ENCODE results near the gene ATR. TPM values are rescaled to one million over a fixed set of nuclear protein-coding genes. Genes with fewer than 3 reads are reported as not detected.

The ATR gene
- total RNA-seq, 1 donor from 2014 or later: 45.7 TPM

DNA sequence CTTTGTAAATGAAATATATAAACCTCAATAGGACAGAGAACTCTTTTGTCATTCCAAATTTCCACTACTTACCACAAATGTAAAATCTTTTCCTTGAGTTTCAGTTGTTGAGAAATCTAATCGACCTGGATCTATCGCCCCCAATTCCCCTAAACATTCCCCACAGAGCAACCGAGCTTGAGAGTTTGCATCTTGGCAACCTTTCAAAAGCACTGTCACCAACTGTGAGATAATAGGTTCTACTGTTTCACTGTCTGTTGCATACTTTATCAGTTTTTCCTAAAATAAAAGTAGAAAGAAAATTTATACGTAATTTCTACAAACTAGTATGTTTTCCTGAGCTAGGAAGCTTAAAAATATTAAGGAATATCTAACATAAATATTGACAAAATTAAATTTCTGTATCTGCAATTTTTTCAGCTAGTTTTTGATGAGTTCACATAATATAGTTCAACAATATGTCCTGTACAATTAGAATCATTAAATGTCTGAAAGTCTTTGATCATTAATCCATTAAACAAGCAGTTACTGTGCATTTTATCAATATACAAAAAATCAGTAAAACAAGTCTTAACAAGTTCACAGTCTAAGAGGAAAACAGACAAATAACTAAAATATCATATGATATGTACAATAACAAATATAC lies 54.5 kb downstream of the ATR start:
- DNase-seq (ENCODE audit: low spot score): no peak

DNA sequence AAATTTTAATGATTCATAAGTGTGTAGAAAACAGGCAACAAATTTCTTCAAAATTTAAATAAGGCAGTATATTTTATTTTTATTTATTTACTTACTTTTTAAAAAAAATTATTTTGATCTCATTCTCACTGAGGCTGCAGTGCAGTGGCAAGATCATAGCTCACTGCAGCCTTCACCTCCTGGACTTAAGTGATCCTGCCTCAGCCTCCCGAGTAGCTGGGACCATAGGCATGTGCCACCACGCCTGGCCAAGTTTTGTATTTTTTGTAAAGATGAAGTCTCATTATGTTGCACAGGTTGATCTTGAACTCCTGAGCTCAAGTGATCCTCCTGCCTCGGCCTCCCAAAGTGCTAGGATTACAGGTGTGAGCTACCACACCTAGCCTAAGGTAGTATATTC lies 69.5 kb downstream of the ATR start:
- DNase-seq (ENCODE audit: low spot score): no peak

DNA sequence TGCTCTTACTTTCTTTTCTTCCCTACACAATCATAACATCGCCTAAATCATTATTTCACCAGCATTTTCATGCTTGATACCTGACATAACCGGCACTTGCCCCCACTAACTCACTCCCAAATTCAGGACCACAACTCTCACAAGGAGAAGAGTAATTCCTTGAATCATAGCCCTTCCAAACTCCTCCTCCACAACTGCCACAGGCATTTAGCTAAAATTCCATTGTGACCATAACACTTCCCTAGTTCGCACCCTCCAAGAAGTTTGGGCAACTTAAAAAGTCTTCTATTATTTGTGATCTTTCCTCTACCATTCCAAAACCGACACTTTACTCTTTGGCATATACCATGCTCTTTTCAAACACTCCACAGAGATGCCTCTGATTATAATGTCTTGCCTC lies 71.3 kb downstream of the ATR start:
- no peak for DNase-seq (ENCODE audit: low spot score)

DNA sequence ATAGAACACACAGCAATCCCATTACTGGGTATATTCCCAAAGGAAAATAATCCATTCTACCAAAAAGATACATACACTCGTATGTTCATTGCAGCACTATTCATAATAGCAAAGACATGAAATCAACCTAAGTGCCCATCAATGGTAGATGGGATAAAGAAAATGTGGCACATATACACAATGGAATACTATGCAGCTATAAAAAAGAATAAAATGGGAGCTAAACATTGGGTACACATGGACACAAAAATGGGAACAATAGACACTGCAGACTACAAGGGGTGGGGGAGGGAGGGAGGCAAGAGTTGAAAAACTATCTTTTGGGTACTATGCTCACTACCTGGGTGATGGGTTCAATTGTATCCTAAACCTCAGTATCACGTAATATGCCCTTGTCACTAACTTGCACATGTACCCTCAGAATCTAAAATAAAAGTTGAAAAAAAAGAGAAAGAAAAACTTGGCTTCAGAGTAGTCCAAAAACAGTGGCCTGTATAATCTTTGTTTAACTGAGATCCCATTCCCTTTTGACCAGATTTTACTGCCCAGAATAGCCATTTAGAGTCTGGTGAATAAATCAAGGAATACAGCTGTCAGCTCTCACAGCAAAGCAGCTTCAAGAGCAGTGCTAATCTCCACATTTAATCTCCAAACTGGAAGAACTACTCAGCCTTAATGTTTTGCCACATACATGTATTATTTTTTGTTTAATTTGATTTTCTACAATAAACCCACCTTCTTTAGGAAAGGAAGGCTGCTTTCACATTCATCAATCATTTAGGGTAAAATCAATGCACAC lies 76.1 kb downstream of the ATR start:
- no peak for DNase-seq (ENCODE audit: low spot score)

DNA sequence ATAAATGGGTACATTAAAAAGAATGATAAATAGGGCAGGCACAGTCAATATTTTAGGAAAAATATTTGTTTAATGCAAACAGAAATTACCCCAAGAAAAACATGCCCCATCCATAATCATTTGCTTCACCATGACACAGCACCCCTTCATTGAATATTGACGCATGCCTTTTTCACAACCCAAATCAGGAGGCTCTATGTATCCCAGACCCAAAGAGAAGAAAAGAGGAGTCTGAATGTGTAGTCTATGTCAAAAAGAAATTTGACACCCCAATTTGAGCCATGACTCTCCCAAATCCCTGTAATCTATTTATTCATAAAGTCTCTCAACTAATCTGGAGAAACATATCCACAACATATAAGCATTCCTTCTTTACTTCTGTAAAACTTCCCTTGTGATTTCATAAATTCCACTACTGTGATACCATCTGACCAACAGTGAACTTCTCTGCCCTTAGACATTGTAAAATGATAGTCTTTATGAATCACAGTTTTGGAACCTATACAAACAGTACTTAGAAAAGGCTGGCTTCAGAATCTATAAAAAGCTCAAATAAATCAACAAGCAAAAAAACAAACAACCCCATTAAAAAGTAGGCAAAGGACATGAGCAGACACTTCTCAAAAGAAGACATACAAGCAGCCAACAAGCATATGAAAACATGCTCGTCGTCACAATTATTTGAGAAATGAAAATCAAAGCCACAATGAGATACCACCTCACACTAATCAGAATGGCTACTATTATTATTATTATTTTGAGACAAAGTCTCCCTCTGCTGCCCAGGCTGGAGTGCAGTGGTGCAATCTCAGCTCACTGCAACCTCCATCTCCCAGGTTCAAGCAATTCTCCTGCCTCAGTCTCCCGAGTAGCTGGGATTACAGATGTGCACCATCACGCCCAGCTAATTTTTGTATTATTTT lies 77.3 kb downstream of the ATR start:
- DNase-seq (ENCODE audit: low spot score): no peak

DNA sequence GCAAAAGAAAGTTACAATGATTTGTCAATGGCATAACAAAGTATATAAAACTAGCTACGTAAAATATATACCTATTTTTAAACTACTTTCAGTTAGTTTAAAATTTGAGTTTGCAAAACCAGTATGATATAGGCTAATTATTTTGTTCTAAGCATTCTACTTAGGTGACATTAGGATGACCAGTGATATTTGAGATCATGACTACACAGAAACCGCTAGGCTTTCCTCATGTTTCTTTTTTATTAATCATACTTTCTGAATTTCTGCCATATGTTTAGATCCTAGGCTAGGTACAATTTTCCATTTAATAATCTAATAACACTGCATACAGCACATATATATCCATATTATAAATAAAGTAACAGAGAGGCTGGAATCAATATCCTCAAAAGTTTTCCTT lies 78.3 kb downstream of the ATR start:
- no peak for DNase-seq (ENCODE audit: low spot score)

DNA sequence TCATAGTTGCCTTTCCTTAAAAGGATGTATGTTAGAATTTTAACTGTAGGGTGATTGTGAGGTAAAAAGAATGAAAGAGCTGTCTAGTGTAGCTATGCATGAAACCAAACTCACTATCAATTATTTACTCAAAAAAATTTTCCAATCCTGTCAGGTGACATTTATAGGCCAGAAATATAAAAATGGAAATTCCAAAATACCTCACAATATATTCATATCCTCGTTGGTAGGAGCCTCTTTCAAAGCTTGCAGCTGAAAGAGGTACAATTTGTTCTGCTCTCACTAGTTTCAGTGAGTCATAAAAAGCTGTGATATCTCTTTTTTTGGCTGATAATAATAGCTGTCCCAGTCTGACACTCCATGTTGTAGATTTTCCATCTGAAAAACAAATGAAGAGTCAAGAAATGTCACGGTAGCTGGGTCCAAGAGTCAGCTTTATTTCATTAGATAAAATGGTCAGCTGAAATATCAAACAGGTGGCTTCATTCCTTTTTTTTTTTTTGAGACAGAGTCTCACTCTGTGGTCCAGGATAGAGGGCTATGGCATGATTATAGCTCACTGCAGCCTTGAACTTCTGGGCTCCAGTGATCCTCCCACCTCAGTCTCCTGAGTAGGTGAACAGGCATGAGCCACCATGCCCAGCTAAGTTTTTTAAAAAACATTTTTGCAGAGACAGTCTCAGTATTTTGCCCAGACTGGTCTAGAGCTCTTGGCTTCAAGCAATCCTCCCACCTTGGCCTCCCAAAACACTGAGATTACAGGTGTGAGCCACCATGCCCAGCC lies 79.9 kb downstream of the ATR start:
- DNase-seq (ENCODE audit: low spot score): no peak

DNA sequence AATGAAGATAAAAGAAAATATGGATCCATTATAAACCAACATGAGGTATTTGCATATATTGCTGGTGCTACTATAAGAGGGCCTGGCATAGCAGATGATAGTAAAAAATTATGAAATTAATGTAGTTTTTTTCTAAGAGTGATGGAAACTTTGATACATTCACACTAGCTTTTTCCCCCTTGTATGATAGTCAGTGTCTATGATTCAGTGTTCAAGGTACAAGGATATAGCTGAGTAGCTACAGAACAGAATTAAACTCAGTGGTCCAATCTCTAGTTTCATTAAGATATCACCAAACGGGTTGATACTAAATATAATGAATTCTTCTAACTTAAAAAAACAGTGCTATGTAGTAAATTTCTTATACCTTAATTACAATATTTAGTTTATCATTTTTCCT lies 80.8 kb downstream of the ATR start:
- no peak for DNase-seq (ENCODE audit: low spot score)

DNA sequence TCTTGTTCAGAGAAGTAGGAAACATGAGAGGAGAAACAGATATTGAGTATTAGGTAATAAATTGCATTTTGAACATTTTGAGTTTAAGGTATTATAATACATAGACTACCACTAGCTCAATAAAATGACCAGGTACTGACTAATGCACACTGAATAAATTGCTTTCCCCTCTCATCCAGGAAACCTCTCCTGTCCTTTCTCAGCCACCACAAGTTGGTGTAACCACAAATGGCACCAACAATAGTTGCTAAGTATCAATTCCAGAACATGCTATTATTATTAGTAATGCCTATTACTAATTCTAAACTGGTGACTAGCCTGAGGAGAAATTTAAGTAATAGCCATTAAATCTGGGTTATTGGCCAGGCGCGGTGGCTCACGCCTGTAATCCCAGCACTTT lies 83.4 kb downstream of the ATR start:
- no peak for DNase-seq (ENCODE audit: low spot score)

DNA sequence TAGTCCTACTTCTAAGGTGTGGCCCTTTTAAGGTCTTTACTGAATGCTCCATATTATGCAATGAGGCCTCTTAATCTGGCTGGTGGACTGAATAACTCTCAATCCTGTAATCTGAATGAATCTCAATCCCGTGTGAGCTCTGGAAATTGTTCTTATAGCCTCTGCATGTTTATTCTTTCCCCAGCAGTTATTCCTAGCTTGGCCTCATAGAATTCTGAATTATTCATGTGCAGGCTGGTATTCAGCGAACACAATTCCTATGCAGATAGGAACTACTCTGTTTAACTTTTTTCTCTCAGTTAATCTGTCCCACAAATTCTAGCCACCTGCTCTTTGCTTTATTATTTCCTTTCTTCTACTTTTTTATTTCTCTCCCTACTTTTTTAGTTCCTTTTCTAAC lies 86.3 kb downstream of the ATR start:
- no peak for DNase-seq (ENCODE audit: low spot score)

DNA sequence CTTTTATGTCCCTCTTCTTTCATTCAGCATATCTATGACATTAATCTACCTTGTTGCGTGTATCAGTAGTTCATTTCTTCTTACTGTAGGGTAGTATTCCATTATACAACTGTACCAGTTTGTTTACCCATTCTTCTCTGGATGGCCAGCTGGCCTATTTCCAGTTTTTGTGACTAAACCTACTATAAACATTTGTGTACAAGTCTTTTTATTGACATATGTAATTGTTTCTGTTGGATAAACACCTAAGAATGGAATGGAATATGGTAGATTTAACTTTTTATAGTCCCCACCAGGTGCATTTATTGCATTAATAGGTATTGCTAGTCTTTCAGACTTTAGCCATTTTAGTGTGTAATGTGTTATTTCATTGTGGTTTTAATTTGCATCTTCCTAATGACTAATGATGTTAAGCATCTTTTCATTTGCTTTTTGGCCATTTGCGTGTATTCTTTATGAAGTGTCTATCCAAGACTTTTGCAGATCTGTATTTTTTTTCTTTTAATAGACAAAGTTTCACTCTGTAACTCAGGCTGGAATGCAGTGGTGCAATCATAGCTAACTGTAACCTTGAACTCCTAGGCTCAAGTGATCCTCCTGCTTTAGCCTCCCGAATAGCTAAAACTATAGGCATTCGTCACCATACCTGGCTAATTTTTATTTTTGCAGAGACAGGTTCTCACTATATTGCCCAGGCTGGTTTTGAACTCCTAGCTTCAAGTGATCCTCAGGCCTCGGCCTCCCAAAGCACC lies 88.8 kb downstream of the ATR start:
- no peak for DNase-seq (ENCODE audit: low spot score)

DNA sequence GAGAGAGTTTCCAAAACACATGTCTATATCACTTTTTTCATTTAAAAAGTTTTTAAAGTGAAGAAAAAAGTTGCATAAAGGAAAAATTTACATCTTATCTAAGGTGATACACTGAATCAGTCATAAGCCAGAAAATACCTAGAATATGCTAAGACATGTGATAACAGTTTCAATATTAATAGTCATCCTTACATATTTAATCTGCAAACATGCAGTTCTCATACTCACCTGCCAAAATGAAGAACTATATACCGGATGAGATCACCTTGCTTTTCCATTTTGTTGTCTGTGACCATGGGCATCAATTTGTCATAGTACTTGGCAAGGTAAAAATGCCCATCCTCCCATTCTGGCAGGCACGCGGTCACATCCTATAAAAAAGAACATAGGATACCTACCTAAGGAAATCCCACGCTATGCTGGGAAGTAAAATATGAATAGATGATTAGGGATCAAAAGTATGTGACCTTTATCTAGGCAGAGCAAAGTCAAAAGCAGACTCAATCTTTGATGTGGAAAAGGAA lies 93.6 kb downstream of the ATR start:
- DNase-seq (ENCODE audit: low spot score): no peak

DNA sequence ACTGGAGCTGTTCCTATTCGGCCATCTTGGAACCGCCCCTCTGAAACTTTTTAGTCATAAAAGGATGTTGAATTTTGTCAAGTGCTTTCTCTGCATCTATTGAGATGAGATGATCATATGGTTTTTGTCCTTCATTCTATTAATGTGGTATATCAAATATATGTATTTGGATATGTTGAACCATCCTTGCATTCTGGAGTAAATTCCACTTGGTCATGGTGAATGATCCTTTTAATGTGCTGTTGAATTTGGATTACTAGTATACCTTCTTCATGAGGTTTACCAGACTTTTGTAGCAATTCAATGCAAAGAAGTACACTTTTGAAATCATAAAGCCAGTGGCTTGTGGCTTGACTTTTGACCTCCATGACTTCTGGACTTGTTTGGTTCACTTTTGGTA lies 97.3 kb downstream of the ATR start:
- no peak for DNase-seq (ENCODE audit: low spot score)

DNA sequence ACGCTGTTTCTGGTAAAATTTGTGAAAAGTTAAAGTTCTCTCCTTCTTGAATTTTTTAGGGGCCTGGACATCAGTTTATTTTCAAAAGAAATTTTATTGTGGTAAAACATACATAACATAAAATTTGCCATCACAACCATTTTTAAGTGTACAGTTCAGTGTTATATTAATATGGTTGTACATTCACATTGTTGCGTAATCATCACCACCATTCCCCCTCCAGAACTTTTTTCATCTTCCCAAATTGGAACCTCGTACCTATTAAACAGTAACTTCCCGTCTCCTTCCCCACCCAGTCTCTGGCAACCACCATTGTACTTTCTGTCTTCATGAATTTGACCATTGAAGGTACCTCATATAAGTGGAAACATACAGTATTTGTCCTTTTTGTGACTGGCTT lies 107.7 kb downstream of the ATR start:
- no peak for DNase-seq (ENCODE audit: low spot score)

DNA sequence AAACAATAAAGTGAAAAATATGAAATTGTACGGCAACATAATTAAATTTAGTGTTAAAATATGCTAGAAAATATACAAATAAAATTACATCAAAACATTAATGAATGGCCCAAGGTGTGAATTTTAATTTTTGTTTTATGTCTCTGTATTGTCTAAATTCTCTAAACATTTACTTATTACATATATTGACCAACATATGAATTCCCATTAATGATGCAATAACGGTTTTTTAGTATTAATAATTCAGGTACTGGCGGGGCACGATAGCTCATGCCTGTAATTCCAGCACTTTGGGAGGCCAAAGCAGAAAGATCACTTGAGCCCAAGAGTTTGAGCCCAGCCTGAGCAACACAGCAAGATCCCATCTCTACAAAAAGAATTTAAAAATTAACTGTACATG lies 110.1 kb downstream of the ATR start:
- no peak for DNase-seq (ENCODE audit: low spot score)

DNA sequence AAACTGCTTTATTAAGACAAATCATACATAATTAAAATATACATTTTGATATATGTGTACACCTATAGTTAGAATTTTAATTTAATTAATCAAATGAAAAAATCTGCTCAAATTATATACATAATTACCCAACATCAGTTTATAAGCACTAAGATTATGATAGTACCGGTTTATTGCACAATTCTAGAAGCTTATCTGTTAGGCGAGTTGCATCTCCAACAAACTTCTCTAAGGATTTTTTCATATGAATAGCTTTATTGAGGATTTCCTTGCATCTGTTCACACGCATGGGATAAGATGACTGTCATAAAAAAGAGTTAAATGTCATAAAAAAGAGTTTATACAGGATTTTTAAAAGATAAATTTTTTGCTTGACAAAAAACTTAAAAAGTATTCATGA lies 110.8 kb downstream of the ATR start:
- DNase-seq (ENCODE audit: low spot score): no peak

DNA sequence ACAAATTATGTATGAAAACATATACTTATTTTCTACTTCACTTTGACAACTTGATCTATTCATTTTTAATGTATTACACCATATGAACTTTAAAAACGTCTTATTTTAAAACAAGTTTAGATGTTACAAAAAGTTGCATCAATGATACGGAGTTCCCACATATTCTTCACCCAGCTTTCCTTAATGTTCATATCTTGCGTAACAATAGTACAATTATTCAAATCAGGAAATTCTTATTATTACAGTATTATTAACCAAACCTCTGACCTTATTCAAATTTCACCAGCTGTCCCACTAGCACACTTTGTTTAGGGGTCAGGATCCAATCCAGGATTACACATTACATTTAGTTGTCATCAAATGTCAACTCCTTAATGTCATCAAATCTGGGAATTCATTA lies 117.8 kb downstream of the ATR start:
- no peak for DNase-seq (ENCODE audit: low spot score)

DNA sequence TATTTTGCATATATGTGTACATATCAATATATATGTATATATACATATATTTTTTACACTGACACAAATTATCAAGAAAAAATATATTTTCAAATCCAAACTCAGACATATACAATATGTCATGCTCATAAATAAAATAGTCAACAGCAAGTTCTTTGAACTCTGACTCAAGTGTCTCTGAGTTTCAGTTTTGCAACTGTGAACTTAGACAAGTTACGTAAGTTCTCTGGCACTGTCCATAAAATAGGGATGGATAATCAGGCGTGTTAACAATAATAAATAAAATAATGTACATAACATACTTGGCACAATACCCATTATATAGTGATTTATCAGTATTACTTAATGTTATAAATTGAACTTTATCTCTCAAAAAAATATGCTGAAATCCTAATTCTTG lies 118.6 kb downstream of the ATR start:
- DNase-seq (ENCODE audit: low spot score): no peak

DNA sequence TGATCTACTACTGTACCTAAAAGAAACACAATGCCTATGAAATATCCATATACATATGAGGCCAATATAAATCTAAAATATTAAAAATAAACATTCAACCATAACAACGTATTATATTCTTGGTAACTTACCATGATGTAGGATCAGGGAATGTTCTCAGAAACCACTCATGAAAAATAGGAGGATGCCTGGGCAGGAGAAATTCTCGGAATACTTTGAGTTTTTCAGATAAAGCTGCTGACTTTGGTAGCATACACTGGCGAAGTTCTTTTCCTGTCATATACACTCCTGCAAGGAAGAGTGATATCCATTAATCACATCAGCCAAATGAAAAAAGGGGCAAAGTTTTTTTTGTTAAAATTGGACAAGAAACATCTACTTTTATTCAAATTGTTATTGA lies 119.4 kb downstream of the ATR start:
- DNase-seq (ENCODE audit: low spot score): no peak

DNA sequence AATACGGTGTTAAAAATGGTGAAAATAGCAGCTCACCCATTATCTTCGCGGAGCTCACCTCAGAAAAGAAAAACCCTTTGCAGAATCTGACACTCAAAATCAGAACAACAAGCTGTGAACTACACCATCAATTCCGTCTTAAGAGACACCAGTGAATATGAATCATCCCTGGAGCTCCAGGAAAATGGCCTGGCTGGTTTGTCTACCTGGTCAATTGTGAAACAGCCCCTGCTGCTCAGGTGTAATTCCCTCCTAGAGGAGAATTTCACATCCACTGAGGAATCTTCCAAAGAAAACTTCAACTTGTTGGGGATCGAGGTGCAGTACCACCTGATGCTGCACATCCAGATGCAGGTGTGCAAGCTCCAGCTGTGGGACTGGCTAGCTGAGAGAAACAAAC lies 127.7 kb downstream of the ATR start:
- no peak for DNase-seq (ENCODE audit: low spot score)

DNA sequence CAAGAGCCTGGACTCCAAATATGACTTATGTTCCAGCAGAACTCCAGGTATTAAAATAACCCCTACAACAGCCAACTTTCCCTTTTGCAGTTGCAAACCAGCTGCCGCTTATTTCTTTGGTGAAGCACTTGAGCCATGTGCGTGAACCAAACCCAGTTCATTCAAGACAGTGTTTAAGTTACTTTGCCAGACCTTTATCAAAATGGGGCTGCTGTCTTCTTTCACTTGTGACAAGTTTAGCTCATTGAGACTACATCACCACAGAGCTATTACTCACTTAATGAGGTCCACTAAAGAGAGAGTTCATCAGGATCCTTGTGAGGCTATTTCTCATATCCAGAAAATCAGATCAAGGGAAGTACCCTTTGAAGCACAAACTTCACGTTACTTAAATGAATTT lies 128.3 kb downstream of the ATR start:
- no peak for DNase-seq (ENCODE audit: low spot score)
